AG09309 (cell line): ENCODE data around the gene SLC4A1.

Source experiments
- DNase-seq: peaks from one replicate; pipeline ENCODE4 v3.0.0-alpha.2; 2010; ENCODE audit warnings: low read depth
- H3K4me3 ChIP-seq: 2 replicates; pipeline ENCODE4 v1.5.1; 2011; ENCODE audit warnings: mild to moderate bottlenecking, low read depth, low read length, moderate library complexity; ENCODE audit not compliant: control insufficient read depth
- TF ChIP-seq, protein P1 (sequence below): IDR thresholded peaks from 2 replicates; pipeline ENCODE4 v1.5.1; 2011; ENCODE audit warnings: mild to moderate bottlenecking, low read depth, low read length, inconsistent platforms; ENCODE audit not compliant: insufficient read depth, control insufficient read depth; ENCODE audit errors: missing control alignments

SLC4A1 gene

GRCh38 chr17:44207743-44208142, 60.2 kb downstream of the SLC4A1 start:
- no peak overlapping the region for H3K4me3 ChIP-seq
- no peak for DNase-seq
- TF ChIP-seq, protein P1, sequence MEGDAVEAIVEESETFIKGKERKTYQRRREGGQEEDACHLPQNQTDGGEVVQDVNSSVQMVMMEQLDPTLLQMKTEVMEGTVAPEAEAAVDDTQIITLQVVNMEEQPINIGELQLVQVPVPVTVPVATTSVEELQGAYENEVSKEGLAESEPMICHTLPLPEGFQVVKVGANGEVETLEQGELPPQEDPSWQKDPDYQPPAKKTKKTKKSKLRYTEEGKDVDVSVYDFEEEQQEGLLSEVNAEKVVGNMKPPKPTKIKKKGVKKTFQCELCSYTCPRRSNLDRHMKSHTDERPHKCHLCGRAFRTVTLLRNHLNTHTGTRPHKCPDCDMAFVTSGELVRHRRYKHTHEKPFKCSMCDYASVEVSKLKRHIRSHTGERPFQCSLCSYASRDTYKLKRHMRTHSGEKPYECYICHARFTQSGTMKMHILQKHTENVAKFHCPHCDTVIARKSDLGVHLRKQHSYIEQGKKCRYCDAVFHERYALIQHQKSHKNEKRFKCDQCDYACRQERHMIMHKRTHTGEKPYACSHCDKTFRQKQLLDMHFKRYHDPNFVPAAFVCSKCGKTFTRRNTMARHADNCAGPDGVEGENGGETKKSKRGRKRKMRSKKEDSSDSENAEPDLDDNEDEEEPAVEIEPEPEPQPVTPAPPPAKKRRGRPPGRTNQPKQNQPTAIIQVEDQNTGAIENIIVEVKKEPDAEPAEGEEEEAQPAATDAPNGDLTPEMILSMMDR = no peak

GRCh38 chr17:44207319-44207718, 60.6 kb downstream of the SLC4A1 start:
- TF ChIP-seq, protein P1 = no peak
- no peak for DNase-seq
- no peak overlapping the region for H3K4me3 ChIP-seq

- TF ChIP-seq, protein P1 = no peak
- DNase-seq = no peak
Measured at GRCh38 chr17:44206825-44207155, 61.1 kb downstream of the SLC4A1 start.

GRCh38 chr17:44205962-44206824, 61.7 kb downstream of the SLC4A1 start:
- no peak for DNase-seq
- TF ChIP-seq, protein P1 = peak; percentile 28
- H3K4me3 ChIP-seq = no peak overlapping the region

More at GRCh38 chr17:44206825-44207155, 61.1 kb downstream of the SLC4A1 start:
- H3K4me3 ChIP-seq = no peak overlapping the region

- TF ChIP-seq, protein P1 = no peak
- no peak for DNase-seq
- no peak overlapping the region for H3K4me3 ChIP-seq
Measured at GRCh38 chr17:44204441-44204882, 63.5 kb downstream of the SLC4A1 start.

- DNase-seq = no peak
- TF ChIP-seq, protein P1 = peak; percentile 74
- H3K4me3 ChIP-seq = no peak overlapping the region
Measured at GRCh38 chr17:44203731-44204440, 64.0 kb downstream of the SLC4A1 start.
